HepG2 (cell line): ENCODE data around the gene MCMBP. TPM values are rescaled to one million over a fixed set of nuclear protein-coding genes. Genes with fewer than 3 reads are reported as not detected.

Experiments
- CBX2 ChIP-seq, 2 experiments: fragments of 200-600 bp in 1 of 2; sonication (generic); formaldehyde crosslinking in 1 of 2; IDR thresholded peaks; 2 replicates each; pipeline versions ENCODE4 v1.7.0 to v1.8.1; 2018 to 2022; ENCODE audit warnings: low read depth in 2 of 2, low read length in 1 of 2, mild to moderate bottlenecking in 1 of 2, missing genetic modification reagents in 1 of 2
- FOXK1 ChIP-seq: sonication (generic); formaldehyde crosslinking; IDR thresholded peaks from 2 replicates; pipeline ENCODE4 v1.4.0; 2020; ENCODE audit warnings: low read depth, missing genetic modification reagents, borderline replicate concordance
- GABPA ChIP-seq, 2 experiments: IDR thresholded peaks; 2 replicates each; pipeline ENCODE4 v1.6.1; 2011 to 2016; ENCODE audit warnings: low read depth in 2 of 2, low read length in 1 of 2, missing biosample characterization in 1 of 2, missing genetic modification characterization in 1 of 2
- GPN1 ChIP-seq: sonication (generic); formaldehyde crosslinking; IDR thresholded peaks from 2 replicates; pipeline ENCODE4 v1.5.1; 2020; ENCODE audit warnings: missing genetic modification reagents, borderline replicate concordance
- ISL2 ChIP-seq: sonication (generic); formaldehyde crosslinking; IDR thresholded peaks from 2 replicates; pipeline ENCODE4 v1.5.0; 2020; ENCODE audit warnings: missing genetic modification reagents
- JARID2 ChIP-seq: sonication (generic); formaldehyde crosslinking; IDR thresholded peaks from 2 replicates; pipeline ENCODE4 v1.8.1; 2023; ENCODE audit warnings: missing genetic modification reagents, inconsistent platforms; ENCODE audit not compliant: insufficient replicate concordance
- KMT2A ChIP-seq: sonication (generic); formaldehyde crosslinking; IDR thresholded peaks from 2 replicates; pipeline ENCODE4 v1.4.0; 2020; ENCODE audit warnings: missing genetic modification reagents
- NR3C1 ChIP-seq: sonication (generic); formaldehyde crosslinking; IDR thresholded peaks from 2 replicates; pipeline ENCODE4 v1.4.0; 2020; ENCODE audit warnings: missing genetic modification reagents
- RCOR2 ChIP-seq: IDR thresholded peaks from 2 replicates; pipeline ENCODE4 v1.6.1; 2016; ENCODE audit warnings: missing biosample characterization, missing genetic modification reagents
- RXRB ChIP-seq: IDR thresholded peaks from 2 replicates; pipeline ENCODE4 v1.6.1; 2016; ENCODE audit warnings: borderline replicate concordance, missing genetic modification reagents, missing compliant biosample characterization
- SNAI1 ChIP-seq: sonication (generic); formaldehyde crosslinking; IDR thresholded peaks from 2 replicates; pipeline ENCODE4 v1.5.0; 2020; ENCODE audit warnings: mild to moderate bottlenecking, missing genetic modification reagents, borderline replicate concordance
- SOX6 ChIP-seq, 2 experiments: fragments of 450-650 bp in 1 of 2; sonication (generic) in 1 of 2; formaldehyde crosslinking in 1 of 2; IDR thresholded peaks; 2 replicates each; pipeline versions ENCODE4 v1.4.0 to v1.6.1; 2017 to 2020; ENCODE audit warnings: antibody characterized with exemption in 1 of 2, mild to moderate bottlenecking in 1 of 2, missing genetic modification reagents in 1 of 2
- SPEN ChIP-seq: sonication (generic); formaldehyde crosslinking; IDR thresholded peaks from 2 replicates; pipeline ENCODE4 v1.5.1; 2020; ENCODE audit warnings: low read depth, mild to moderate bottlenecking, missing genetic modification reagents
- TFDP2 ChIP-seq: sonication (generic); formaldehyde crosslinking; IDR thresholded peaks from 2 replicates; pipeline ENCODE4 v1.4.0; 2020; ENCODE audit warnings: missing genetic modification reagents
- ZBTB8A ChIP-seq: sonication (generic); formaldehyde crosslinking; IDR thresholded peaks from 2 replicates; pipeline ENCODE4 v1.4.0; 2020; ENCODE audit warnings: mild to moderate bottlenecking, low read depth, missing genetic modification reagents, borderline replicate concordance
- ZFY ChIP-seq: sonication (generic); formaldehyde crosslinking; IDR thresholded peaks from 2 replicates; pipeline ENCODE4 v1.4.0; 2020; ENCODE audit warnings: missing genetic modification reagents
- ZNF124 ChIP-seq: sonication (generic); formaldehyde crosslinking; IDR thresholded peaks from 2 replicates; pipeline ENCODE4 v1.4.0; 2020; ENCODE audit warnings: missing genetic modification reagents
- ZNF335 ChIP-seq: sonication (generic); formaldehyde crosslinking; IDR thresholded peaks from 2 replicates; pipeline ENCODE4 v1.4.0; 2020; ENCODE audit warnings: missing genetic modification reagents
- ZNF460 ChIP-seq: sonication (generic); formaldehyde crosslinking; IDR thresholded peaks from 2 replicates; pipeline ENCODE4 v1.5.1; 2020; ENCODE audit warnings: missing genetic modification reagents, mild to moderate bottlenecking, borderline replicate concordance
- ZNF468 ChIP-seq: sonication (generic); formaldehyde crosslinking; IDR thresholded peaks from 2 replicates; pipeline ENCODE4 v1.8.0; 2022; ENCODE audit warnings: mild to moderate bottlenecking, moderate library complexity, missing genetic modification reagents
- polyA plus RNA-seq, 8 experiments: library from polyadenylated mRNA; depleted of rRNA in 3 of 8; stranded (reverse) in 7 of 8; unstranded in 1 of 8; fragments of >200 nt; fragmentation: Illumina TruSeq in 4 of 8; extraction: Trizol in 4 of 8; gene quantifications; 2 replicates each; pipeline versions ENCODE4 v1.2.1 to v1.2.3, GENCODE V29; 2011 to 2016; ENCODE audit warnings: low read depth in 4 of 8, missing spikeins in 1 of 8, mixed read lengths in 1 of 8; ENCODE audit not compliant: insufficient read depth in 1 of 8
- total RNA-seq, 5 experiments: library from RNA; depleted of rRNA; stranded (reverse); fragments of >200 nt; fragmentation: Illumina TruSeq; extraction: Trizol; gene quantifications; 2 replicates each; pipeline ENCODE4 v1.2.3, GENCODE V29; 2016; ENCODE audit warnings: low read depth in 1 of 5
- TF ChIP-seq, protein P1 (sequence below): sonication (generic); formaldehyde crosslinking; IDR thresholded peaks from 2 replicates; pipeline ENCODE4 v1.9.0; 2021; ENCODE audit warnings: missing genetic modification reagents, borderline replicate concordance
- TF ChIP-seq, protein P2 (sequence below): sonication (generic); formaldehyde crosslinking; IDR thresholded peaks from 2 replicates; pipeline ENCODE4 v1.4.0; 2020; ENCODE audit warnings: missing genetic modification reagents

MCMBP gene
- total and polyA plus RNA-seq, 2 of the 13 experiments (the other 11 are each of a cell fraction or from before 2014, with no cell fraction given): 35.7 to 62.4 TPM

DNA sequence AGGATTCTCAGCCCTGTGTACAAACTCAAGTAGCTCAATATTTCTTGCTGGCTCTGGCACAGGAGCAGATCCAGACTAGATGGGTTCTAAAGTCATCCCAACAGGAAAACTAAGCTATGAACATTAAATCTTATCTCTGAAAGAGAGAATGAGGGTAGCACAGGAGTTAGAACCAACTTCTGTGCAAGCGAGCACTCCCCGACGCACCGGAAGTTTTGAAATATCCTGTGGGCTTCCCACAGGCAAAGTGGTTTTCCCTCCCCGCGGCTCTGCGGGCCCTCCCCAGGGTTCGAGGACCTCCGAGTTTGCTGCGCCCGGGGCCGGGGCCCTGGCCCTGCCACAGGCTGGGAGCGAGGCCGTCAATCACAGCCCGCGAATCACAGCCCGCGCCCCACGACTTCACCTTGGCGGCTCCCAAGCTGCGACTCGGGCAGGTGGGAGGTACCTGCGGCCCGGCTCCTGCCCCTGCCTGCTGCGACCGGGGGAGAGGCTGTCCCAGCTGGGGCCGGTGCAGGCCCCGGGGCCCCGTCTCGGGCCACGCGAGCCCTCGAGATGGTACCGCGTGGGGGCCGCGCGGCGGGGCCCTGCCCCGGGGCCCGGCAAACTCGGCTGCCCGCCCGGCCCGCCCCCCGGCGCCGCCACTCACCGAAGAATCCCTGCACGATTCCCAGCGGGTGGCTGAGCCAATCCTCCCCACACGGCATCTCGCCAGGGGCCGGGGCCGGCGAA is 598 bp downstream of the MCMBP start (continued):
- TF ChIP-seq, protein P1, sequence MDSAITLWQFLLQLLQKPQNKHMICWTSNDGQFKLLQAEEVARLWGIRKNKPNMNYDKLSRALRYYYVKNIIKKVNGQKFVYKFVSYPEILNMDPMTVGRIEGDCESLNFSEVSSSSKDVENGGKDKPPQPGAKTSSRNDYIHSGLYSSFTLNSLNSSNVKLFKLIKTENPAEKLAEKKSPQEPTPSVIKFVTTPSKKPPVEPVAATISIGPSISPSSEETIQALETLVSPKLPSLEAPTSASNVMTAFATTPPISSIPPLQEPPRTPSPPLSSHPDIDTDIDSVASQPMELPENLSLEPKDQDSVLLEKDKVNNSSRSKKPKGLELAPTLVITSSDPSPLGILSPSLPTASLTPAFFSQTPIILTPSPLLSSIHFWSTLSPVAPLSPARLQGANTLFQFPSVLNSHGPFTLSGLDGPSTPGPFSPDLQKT (CRISPR knock-in tag): no peak
- no peak for TF ChIP-seq JARID2 (CRISPR knock-in tag)
- TF ChIP-seq ISL2 (CRISPR knock-in tag): peak; percentile 31; the same call in 1 of the 2 replicates
- no peak for TF ChIP-seq GPN1 (CRISPR knock-in tag)
- no peak for TF ChIP-seq ZNF460
- no peak for TF ChIP-seq ZNF124
- TF ChIP-seq ZBTB8A (CRISPR knock-in tag): 0 out of 2 replicates have a peak, but pooled peaks have one; percentile 11
- TF ChIP-seq ZNF468 (CRISPR knock-in tag): no peak
- peak; percentile 55; the same call in 1 of the 2 replicates for TF ChIP-seq TFDP2
- no peak for TF ChIP-seq ZFY (CRISPR knock-in tag)
- no peak for TF ChIP-seq NR3C1
- no peak for TF ChIP-seq GABPA (IDR thresholded peaks at IDR 0.05; ENCODE audit: low read depth, low read length)
- peak; percentile 75 for TF ChIP-seq GABPA (CRISPR knock-in tag; IDR thresholded peaks at IDR 0.05; ENCODE audit: low read depth)
- TF ChIP-seq FOXK1 (CRISPR knock-in tag): 0 out of 2 replicates have a peak, but pooled peaks have one; percentile 14
- TF ChIP-seq SOX6 (IDR thresholded peaks at IDR 0.05): no peak
- TF ChIP-seq SOX6 (CRISPR knock-in tag; IDR thresholded peaks at IDR 0.05): no peak
- TF ChIP-seq SPEN (CRISPR knock-in tag): no peak
- TF ChIP-seq ZNF335 (CRISPR knock-in tag): no peak
- TF ChIP-seq CBX2 (IDR thresholded peaks at IDR 0.05; ENCODE audit: low read depth, low read length): no peak
- TF ChIP-seq CBX2 (CRISPR knock-in tag; IDR thresholded peaks at IDR 0.05; ENCODE audit: low read depth): no peak
- TF ChIP-seq RCOR2 (CRISPR knock-in tag): no peak
- TF ChIP-seq SNAI1 (CRISPR knock-in tag): 0 out of 2 replicates have a peak, but pooled peaks have one; percentile 27
- TF ChIP-seq KMT2A: peak; percentile 62; the same call in 1 of the 2 replicates
- TF ChIP-seq RXRB (CRISPR knock-in tag): 0 out of 2 replicates have a peak, but pooled peaks have one; percentile 12
- TF ChIP-seq, protein P2, sequence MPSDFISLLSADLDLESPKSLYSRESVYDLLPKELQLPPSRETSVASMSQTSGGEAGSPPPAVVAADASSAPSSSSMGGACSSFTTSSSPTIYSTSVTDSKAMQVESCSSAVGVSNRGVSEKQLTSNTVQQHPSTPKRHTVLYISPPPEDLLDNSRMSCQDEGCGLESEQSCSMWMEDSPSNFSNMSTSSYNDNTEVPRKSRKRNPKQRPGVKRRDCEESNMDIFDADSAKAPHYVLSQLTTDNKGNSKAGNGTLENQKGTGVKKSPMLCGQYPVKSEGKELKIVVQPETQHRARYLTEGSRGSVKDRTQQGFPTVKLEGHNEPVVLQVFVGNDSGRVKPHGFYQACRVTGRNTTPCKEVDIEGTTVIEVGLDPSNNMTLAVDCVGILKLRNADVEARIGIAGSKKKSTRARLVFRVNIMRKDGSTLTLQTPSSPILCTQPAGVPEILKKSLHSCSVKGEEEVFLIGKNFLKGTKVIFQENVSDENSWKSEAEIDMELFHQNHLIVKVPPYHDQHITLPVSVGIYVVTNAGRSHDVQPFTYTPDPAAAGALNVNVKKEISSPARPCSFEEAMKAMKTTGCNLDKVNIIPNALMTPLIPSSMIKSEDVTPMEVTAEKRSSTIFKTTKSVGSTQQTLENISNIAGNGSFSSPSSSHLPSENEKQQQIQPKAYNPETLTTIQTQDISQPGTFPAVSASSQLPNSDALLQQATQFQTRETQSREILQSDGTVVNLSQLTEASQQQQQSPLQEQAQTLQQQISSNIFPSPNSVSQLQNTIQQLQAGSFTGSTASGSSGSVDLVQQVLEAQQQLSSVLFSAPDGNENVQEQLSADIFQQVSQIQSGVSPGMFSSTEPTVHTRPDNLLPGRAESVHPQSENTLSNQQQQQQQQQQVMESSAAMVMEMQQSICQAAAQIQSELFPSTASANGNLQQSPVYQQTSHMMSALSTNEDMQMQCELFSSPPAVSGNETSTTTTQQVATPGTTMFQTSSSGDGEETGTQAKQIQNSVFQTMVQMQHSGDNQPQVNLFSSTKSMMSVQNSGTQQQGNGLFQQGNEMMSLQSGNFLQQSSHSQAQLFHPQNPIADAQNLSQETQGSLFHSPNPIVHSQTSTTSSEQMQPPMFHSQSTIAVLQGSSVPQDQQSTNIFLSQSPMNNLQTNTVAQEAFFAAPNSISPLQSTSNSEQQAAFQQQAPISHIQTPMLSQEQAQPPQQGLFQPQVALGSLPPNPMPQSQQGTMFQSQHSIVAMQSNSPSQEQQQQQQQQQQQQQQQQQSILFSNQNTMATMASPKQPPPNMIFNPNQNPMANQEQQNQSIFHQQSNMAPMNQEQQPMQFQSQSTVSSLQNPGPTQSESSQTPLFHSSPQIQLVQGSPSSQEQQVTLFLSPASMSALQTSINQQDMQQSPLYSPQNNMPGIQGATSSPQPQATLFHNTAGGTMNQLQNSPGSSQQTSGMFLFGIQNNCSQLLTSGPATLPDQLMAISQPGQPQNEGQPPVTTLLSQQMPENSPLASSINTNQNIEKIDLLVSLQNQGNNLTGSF: 0 out of 2 replicates have a peak, but pooled peaks have one; percentile 42
